Keratinocyte (primary cell): ENCODE data around the gene IL22RA1. TPM values are rescaled to one million over a fixed set of nuclear protein-coding genes. Genes with fewer than 3 reads are reported as not detected.

Experiments
- DNase-seq: peaks from one replicate; pipeline ENCODE4 v3.0.0-alpha.2; 2011; ENCODE audit warnings: low read depth, missing footprints, low spot score
- FAIRE-seq: peaks from 2 replicates; lab custom pipeline; 2011; peaks lifted over from hg19 to GRCh38; lab: Jason Lieb, UNC
- H2AFZ ChIP-seq: 2 replicates; pipeline ENCODE4 v1.6.0; 2012; ENCODE audit warnings: low read length, control low read depth, inconsistent platforms; ENCODE audit not compliant: control insufficient read depth
- H3K27ac ChIP-seq: 2 replicates; pipeline ENCODE4 v1.5.1; 2011; ENCODE audit warnings: low read length; ENCODE audit not compliant: control insufficient read depth, insufficient read depth
- H3K27me3 ChIP-seq: 3 replicates; pipeline ENCODE4 v1.6.0; 2011; ENCODE audit warnings: low read length; ENCODE audit not compliant: control insufficient read depth, insufficient read depth; ENCODE audit errors: extremely low read depth
- H3K36me3 ChIP-seq, 2 experiments: 2 replicates in 1 of 2; 3 replicates in 1 of 2; pipeline ENCODE4 v1.5.1; 2011; ENCODE audit warnings: low read length in 2 of 2, mild to moderate bottlenecking in 1 of 2; ENCODE audit not compliant: control insufficient read depth in 2 of 2, insufficient read depth in 2 of 2; ENCODE audit errors: extremely low read depth in 1 of 2
- H3K4me1 ChIP-seq: 3 replicates; pipeline ENCODE4 v1.5.1; 2011; ENCODE audit warnings: low read length; ENCODE audit not compliant: control insufficient read depth, insufficient read depth; ENCODE audit errors: extremely low read depth
- H3K4me2 ChIP-seq: 3 replicates; pipeline ENCODE4 v1.6.0; 2011; ENCODE audit warnings: low read depth, low read length; ENCODE audit not compliant: control insufficient read depth, insufficient read depth; ENCODE audit errors: extremely low read depth
- H3K4me3 ChIP-seq, 3 experiments: fragments of 200-600 bp in 1 of 3; sonication (generic) in 1 of 3; 2 replicates in 2 of 3; 3 replicates in 1 of 3; pipeline ENCODE4 v1.5.1; 2011 to 2016; ENCODE audit warnings: low read length in 3 of 3, mild to moderate bottlenecking in 3 of 3, control low read depth in 2 of 3, inconsistent platforms in 1 of 3, low read depth in 1 of 3, mixed read lengths in 1 of 3, mixed run types in 1 of 3, moderate library complexity in 1 of 3; ENCODE audit not compliant: control insufficient read depth in 2 of 3, insufficient read depth in 2 of 3; ENCODE audit errors: extremely low read depth in 1 of 3
- H3K79me2 ChIP-seq: 2 replicates; pipeline ENCODE4 v1.6.0; 2012; ENCODE audit warnings: low read length; ENCODE audit not compliant: control insufficient read depth, insufficient read depth
- H3K9ac ChIP-seq: 3 replicates; pipeline ENCODE4 v1.6.0; 2011; ENCODE audit warnings: low read length; ENCODE audit not compliant: control insufficient read depth, insufficient read depth; ENCODE audit errors: extremely low read depth
- H3K9me1 ChIP-seq: 3 replicates; pipeline ENCODE4 v1.6.0; 2011; ENCODE audit warnings: low read length; ENCODE audit not compliant: control insufficient read depth, insufficient read depth; ENCODE audit errors: extremely low read depth
- H3K9me3 ChIP-seq: 2 replicates; pipeline ENCODE4 v1.5.1; 2012; ENCODE audit warnings: low read depth, low read length; ENCODE audit not compliant: control insufficient read depth
- H4K20me1 ChIP-seq: 3 replicates; pipeline ENCODE4 v1.6.0; 2011; ENCODE audit warnings: low read length; ENCODE audit not compliant: control insufficient read depth, insufficient read depth; ENCODE audit errors: extremely low read depth
- EZH2 ChIP-seq: IDR thresholded peaks from one replicate; pipeline ENCODE4 v1.6.1; 2012; ENCODE audit warnings: inconsistent platforms, mild to moderate bottlenecking, low read length, moderate library complexity
- dilution Hi-C: fragments of 300-500 bp; cut with MboI; formaldehyde crosslinking; loops from one replicate; pipeline ENCODE4 v1.7.0; 2020; ENCODE audit warnings: low sequenced_read_pairs; ENCODE audit not compliant: extremely low pct_ligation_motif_present
- polyA plus RNA-seq, 5 experiments: library from polyadenylated mRNA; depleted of rRNA in 3 of 5; stranded (reverse) in 3 of 5; stranded (forward) in 1 of 5; unstranded in 1 of 5; fragments of >200 nt; gene quantifications; 1 replicate in 1 of 5; 2 replicates in 3 of 5; 3 replicates in 1 of 5; pipeline versions ENCODE4 v1.2.1 to v1.2.3, GENCODE V29; 2011 to 2012; ENCODE audit warnings: missing spikeins in 2 of 5, low read depth in 1 of 5, low replicate concordance in 1 of 5
- TF ChIP-seq, protein P1 (sequence below), 3 experiments: IDR thresholded peaks in 1 of 3; conservative IDR thresholded peaks in 1 of 3; optimal IDR thresholded peaks in 1 of 3; 2 replicates in 2 of 3; 3 replicates in 1 of 3; pipeline versions ENCODE3 to v1.5.1; 2011; ENCODE audit warnings: low read length in 3 of 3, mild to moderate bottlenecking in 3 of 3, moderate library complexity in 2 of 3, control low read depth in 1 of 3, inconsistent platforms in 1 of 3; ENCODE audit not compliant: insufficient read depth in 2 of 3; ENCODE audit errors: extremely low read depth in 1 of 3

The IL22RA1 gene
- polyA plus RNA-seq, 1 donor (not counting 4 experiments of a cell fraction or from before 2014, with no cell fraction given), result 1.7 TPM

- H3K9ac ChIP-seq, result no peak overlapping the region
- H3K27ac ChIP-seq, result no peak overlapping the region
- dilution Hi-C loops, result no loop called here
- H3K9me3 ChIP-seq, result no peaks in the 10 kb centered on the region
- H2AFZ ChIP-seq, result no peak overlapping the region
- no peak for DNase-seq
- TF ChIP-seq, protein P1, sequence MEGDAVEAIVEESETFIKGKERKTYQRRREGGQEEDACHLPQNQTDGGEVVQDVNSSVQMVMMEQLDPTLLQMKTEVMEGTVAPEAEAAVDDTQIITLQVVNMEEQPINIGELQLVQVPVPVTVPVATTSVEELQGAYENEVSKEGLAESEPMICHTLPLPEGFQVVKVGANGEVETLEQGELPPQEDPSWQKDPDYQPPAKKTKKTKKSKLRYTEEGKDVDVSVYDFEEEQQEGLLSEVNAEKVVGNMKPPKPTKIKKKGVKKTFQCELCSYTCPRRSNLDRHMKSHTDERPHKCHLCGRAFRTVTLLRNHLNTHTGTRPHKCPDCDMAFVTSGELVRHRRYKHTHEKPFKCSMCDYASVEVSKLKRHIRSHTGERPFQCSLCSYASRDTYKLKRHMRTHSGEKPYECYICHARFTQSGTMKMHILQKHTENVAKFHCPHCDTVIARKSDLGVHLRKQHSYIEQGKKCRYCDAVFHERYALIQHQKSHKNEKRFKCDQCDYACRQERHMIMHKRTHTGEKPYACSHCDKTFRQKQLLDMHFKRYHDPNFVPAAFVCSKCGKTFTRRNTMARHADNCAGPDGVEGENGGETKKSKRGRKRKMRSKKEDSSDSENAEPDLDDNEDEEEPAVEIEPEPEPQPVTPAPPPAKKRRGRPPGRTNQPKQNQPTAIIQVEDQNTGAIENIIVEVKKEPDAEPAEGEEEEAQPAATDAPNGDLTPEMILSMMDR (optimal IDR thresholded peaks at IDR 0.05 in 1 of 3, IDR thresholded peaks at IDR 0.05 in 1 of 3, conservative IDR thresholded peaks at IDR 0.05 in 1 of 3; ENCODE audit: extremely low read depth in 1 of 3, insufficient read depth in 2 of 3, low read length in 3 of 3), result no peak
- TF ChIP-seq EZH2, result no peak
- no peaks in the 10 kb centered on the region for H3K9me1 ChIP-seq
- H3K36me3 ChIP-seq, result no peaks in the 10 kb centered on the region
- H3K4me1 ChIP-seq, result peaks cover 8% of the 10 kb centered on the region
- no peak for FAIRE-seq
- H3K27me3 ChIP-seq, result no peaks in the 10 kb centered on the region
- H4K20me1 ChIP-seq, result no peaks in the 10 kb centered on the region
- no peaks in the 10 kb centered on the region for H3K79me2 ChIP-seq
- no peak overlapping the region for H3K4me2 ChIP-seq
- no peak overlapping the region for H3K4me3 ChIP-seq
Measured at GRCh38 chr1:24075590-24075854, 67.4 kb downstream of the IL22RA1 start.

GRCh38 chr1:24074817-24075589 lies 67.9 kb downstream of the IL22RA1 start:
- peaks cover 8% of the 10 kb centered on the region for H3K4me1 ChIP-seq
- H2AFZ ChIP-seq, result no peak overlapping the region
- H3K27me3 ChIP-seq, result no peaks in the 10 kb centered on the region
- H3K27ac ChIP-seq, result no peak overlapping the region
- H3K4me3 ChIP-seq, result no peak overlapping the region
- dilution Hi-C loops, result no loop called here
- TF ChIP-seq, protein P1 (optimal IDR thresholded peaks at IDR 0.05 in 1 of 3, IDR thresholded peaks at IDR 0.05 in 1 of 3, conservative IDR thresholded peaks at IDR 0.05 in 1 of 3; ENCODE audit: extremely low read depth in 1 of 3, insufficient read depth in 2 of 3, low read length in 3 of 3), result peak in 2 of 3 experiments; percentile 12 to 30
- TF ChIP-seq EZH2, result no peak
- H3K4me2 ChIP-seq, result no peak overlapping the region
- no peaks in the 10 kb centered on the region for H3K79me2 ChIP-seq
- no peak for FAIRE-seq
- no peaks in the 10 kb centered on the region for H3K9me1 ChIP-seq
- no peaks in the 10 kb centered on the region for H3K9me3 ChIP-seq
- H3K9ac ChIP-seq, result no peak overlapping the region
- H3K36me3 ChIP-seq, result no peaks in the 10 kb centered on the region
- DNase-seq, result no peak
- no peaks in the 10 kb centered on the region for H4K20me1 ChIP-seq
